AG09319 (cell line): ENCODE data around the gene FGF12.

ENCODE experiments used
- DNase-seq: peaks from one replicate; pipeline ENCODE4 v3.0.0-alpha.2; 2010; ENCODE audit warnings: low read depth; ENCODE audit errors: extremely low read depth
- TF ChIP-seq, protein P1 (sequence below): IDR thresholded peaks from 2 replicates; pipeline ENCODE4 v1.5.1; 2011; ENCODE audit warnings: low read depth, mild to moderate bottlenecking, inconsistent platforms, low read length, moderate library complexity

Gene FGF12

DNA sequence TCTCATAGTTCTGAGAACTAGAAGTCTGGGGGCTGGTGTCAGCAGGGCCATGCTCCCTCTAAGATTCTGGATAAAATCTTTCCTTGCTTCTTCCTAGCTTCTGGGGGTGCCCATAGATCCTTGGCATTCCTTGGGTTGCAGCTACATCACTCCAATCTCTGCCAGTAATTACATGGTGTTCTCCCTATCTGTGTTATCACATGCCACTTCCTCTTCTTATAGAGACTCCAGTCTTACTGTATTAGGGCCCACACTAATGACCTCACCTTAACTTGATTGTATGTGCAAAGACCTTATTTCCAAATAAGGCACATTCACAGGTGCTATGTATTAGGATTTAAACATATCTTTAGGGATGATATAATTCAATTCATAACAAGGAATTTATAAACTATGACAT lies 618.5 kb downstream of the FGF12 start:
- TF ChIP-seq, protein P1, sequence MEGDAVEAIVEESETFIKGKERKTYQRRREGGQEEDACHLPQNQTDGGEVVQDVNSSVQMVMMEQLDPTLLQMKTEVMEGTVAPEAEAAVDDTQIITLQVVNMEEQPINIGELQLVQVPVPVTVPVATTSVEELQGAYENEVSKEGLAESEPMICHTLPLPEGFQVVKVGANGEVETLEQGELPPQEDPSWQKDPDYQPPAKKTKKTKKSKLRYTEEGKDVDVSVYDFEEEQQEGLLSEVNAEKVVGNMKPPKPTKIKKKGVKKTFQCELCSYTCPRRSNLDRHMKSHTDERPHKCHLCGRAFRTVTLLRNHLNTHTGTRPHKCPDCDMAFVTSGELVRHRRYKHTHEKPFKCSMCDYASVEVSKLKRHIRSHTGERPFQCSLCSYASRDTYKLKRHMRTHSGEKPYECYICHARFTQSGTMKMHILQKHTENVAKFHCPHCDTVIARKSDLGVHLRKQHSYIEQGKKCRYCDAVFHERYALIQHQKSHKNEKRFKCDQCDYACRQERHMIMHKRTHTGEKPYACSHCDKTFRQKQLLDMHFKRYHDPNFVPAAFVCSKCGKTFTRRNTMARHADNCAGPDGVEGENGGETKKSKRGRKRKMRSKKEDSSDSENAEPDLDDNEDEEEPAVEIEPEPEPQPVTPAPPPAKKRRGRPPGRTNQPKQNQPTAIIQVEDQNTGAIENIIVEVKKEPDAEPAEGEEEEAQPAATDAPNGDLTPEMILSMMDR, result no peak
- DNase-seq, result no peak

DNA sequence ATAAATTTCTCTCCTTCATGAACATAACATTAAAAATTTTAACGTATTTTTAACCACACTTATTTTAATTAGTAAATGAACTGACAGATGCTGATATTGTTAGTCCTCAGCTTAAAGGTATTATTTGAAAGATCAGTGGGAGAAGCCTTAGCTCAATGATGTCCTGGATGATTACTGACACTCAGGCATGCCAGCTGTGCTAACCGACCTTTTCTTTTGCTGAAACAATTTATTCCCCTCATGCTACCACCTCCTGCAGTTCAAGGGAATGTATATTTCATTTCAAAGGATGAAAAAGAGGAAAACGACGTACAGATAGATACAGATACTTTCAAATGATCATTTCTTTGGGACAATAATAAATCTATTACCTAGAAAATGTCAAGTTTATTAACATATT lies 620.8 kb downstream of the FGF12 start:
- no peak for DNase-seq
- TF ChIP-seq, protein P1, result no peak

DNA sequence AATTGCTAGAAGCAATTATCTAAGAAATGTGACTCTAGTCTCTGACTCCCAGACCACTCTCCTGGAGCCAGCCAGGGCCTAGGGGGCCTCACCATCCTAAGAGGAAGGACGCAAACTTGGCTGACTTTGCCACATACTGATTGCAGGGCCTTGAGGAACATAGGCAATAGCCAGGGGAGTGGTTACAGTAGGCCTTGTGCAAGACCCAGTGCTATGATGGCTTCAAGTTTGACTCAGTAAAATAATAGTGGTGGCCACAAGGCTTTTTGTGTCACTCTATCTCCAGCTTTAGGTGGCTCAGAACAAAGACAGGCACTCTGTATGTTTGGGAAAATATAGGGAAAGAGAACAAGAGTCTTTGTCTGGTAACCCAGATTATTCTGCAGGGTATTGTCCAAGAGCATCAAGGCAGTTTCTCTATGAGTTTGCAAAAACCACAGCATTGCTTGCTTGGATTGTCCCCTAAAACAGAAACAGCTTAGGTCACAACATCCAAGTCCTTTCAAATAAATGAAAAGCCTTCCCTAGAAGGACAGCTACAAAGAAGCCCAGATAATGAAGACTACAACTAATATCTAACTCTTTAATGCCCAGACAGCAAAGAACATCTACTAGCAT lies 634.8 kb downstream of the FGF12 start:
- TF ChIP-seq, protein P1, result no peak
- DNase-seq, result no peak

DNA sequence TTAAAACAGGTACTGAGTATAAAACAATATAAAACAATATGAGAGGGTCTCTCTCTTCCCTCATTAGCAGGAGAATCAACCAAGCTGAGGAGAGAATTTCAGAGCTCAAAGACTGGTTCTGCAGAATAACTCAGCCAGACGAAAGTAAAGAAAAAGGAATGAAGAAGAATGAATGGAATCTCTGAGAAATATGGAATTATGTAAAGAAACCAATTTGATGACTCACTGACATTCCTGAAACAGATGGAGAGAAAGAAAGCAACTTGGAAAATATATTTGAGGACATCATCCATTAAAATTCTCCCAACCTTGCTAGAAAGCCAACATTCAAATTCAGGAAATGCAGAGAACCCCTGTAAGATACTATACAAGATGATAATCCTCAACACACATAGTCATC lies 635.5 kb downstream of the FGF12 start:
- TF ChIP-seq, protein P1, result no peak
- no peak for DNase-seq

DNA sequence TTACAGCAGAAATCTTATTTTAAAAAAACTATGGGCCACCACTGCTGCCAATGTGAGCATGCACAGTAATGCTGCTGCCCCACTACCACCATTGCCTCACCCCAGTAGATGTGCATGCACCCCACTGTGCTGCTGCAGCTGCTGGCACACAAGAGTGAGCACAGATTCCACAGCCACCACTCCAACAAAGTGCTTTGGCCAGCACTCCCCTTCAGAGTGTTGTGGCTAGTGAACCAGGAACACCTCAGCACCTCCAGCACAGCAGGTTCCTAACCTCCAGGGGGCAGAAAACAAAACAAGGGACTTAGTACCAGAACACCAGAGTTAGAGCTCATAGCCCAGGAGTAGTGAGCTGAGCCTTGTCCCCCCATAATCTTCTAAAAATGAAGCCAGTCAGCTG lies 636.8 kb downstream of the FGF12 start:
- DNase-seq, result no peak
- TF ChIP-seq, protein P1, result no peak
